Glutamatergic neuron (in vitro differentiated cells): Measurements from ENCODE around the gene MACROD2. TPM values are rescaled to one million over a fixed set of nuclear protein-coding genes. Genes with fewer than 3 reads are reported as not detected.

ENCODE experiments used
- DNase-seq: peaks from one replicate; pipeline ENCODE4 v3.0.0; 2022
- H3K27ac Mint-ChIP-seq: one replicate; pipeline ENCODE4 v1.8.0; 2020; ENCODE audit warnings: mild to moderate bottlenecking, mixed read lengths, inconsistent platforms; ENCODE audit not compliant: unreplicated experiment
- H3K27me3 Mint-ChIP-seq: one replicate; pipeline ENCODE4 v1.8.0; 2020; ENCODE audit warnings: mild to moderate bottlenecking, moderate library complexity, mixed read lengths, inconsistent platforms; ENCODE audit not compliant: unreplicated experiment
- H3K36me3 Mint-ChIP-seq: one replicate; pipeline ENCODE4 v1.8.0; 2020; ENCODE audit warnings: mild to moderate bottlenecking, mixed read lengths, inconsistent platforms; ENCODE audit not compliant: unreplicated experiment
- H3K4me1 Mint-ChIP-seq: one replicate; pipeline ENCODE4 v1.8.0; 2020; ENCODE audit warnings: mild to moderate bottlenecking, low read depth, mixed read lengths, inconsistent platforms; ENCODE audit not compliant: unreplicated experiment
- H3K4me3 Mint-ChIP-seq: one replicate; pipeline ENCODE4 v1.8.0; 2020; ENCODE audit warnings: mild to moderate bottlenecking, mixed read lengths, inconsistent platforms; ENCODE audit not compliant: unreplicated experiment
- H3K9me3 Mint-ChIP-seq: one replicate; pipeline ENCODE4 v1.8.0; 2020; ENCODE audit warnings: mild to moderate bottlenecking, moderate library complexity, mixed read lengths, inconsistent platforms; ENCODE audit not compliant: unreplicated experiment
- total RNA-seq: library from RNA; stranded (reverse); fragmentation: NEBNext Ultra II Directional; extraction: Animal tissue kit (Norgen Biotek cat#: 25700); gene quantifications from one replicate; pipeline ENCODE4 v1.2.1, GENCODE V29; 2021; ENCODE audit not compliant: unreplicated experiment
- TF ChIP-seq, protein P1 (sequence below): fragments of 200-600 bp; sonication (generic); IDR thresholded peaks from one replicate; pipeline ENCODE4 v1.5.0; 2021; ENCODE audit not compliant: partially characterized antibody, unreplicated experiment

The MACROD2 gene
- total RNA-seq, 1 donor from 2014 or later, result 8.7 TPM

DNA sequence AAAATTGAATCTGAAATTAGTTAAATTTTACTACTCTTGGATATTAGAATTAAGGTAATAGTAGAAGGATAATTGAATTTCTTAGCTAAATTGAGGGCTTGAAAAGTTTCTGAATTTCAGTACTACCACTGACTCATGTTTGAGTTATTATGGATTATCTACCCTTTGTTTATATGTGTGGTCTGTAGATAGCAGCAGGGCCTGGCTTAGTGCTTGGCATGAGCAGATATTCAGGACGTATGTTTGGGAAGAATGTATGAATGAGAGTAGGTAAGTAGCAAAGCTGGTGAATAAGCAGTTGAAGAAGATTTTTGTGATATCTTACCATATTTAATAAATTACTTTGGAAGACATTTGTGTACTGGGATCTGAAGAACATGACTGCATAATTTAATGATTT lies 152.7 kb downstream of the MACROD2 start:
- H3K27me3 Mint-ChIP-seq, result no peaks in the 10 kb centered on the region
- no peaks in the 10 kb centered on the region for H3K36me3 Mint-ChIP-seq
- no peaks in the 10 kb centered on the region for H3K9me3 Mint-ChIP-seq
- no peak overlapping the region for H3K4me3 Mint-ChIP-seq
- DNase-seq, result no peak
- H3K27ac Mint-ChIP-seq, result no peak overlapping the region
- no peaks in the 10 kb centered on the region for H3K4me1 Mint-ChIP-seq
- TF ChIP-seq, protein P1, sequence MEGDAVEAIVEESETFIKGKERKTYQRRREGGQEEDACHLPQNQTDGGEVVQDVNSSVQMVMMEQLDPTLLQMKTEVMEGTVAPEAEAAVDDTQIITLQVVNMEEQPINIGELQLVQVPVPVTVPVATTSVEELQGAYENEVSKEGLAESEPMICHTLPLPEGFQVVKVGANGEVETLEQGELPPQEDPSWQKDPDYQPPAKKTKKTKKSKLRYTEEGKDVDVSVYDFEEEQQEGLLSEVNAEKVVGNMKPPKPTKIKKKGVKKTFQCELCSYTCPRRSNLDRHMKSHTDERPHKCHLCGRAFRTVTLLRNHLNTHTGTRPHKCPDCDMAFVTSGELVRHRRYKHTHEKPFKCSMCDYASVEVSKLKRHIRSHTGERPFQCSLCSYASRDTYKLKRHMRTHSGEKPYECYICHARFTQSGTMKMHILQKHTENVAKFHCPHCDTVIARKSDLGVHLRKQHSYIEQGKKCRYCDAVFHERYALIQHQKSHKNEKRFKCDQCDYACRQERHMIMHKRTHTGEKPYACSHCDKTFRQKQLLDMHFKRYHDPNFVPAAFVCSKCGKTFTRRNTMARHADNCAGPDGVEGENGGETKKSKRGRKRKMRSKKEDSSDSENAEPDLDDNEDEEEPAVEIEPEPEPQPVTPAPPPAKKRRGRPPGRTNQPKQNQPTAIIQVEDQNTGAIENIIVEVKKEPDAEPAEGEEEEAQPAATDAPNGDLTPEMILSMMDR, result no peak

DNA sequence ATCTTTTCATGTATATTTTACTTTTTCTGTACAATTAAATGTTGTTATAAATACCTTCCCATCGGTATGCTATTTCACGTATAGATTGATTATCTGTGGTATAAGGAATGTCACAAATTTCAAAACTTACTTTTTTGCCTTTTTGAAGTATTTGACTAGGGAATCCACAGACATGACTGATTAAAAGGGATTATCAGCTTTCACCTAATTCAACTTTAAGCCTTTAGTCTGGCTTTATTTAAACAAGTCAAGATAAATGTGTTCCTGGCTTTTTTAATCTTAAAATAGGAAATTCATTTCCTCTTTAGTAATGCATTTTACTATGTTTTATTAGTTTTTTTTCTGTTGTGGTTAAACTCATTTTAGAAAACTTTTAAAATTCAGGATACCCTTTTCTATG lies 160.0 kb downstream of the MACROD2 start:
- Mint-ChIP-seq H3K4me1 (no peaks in the 10 kb centered on the region), H3K27me3 (no peaks in the 10 kb centered on the region), H3K27ac (no peak overlapping the region), H3K36me3 (no peaks in the 10 kb centered on the region), H3K4me3 (no peak overlapping the region), H3K9me3 (no peaks in the 10 kb centered on the region)
- TF ChIP-seq, protein P1, result no peak
- DNase-seq, result no peak

DNA sequence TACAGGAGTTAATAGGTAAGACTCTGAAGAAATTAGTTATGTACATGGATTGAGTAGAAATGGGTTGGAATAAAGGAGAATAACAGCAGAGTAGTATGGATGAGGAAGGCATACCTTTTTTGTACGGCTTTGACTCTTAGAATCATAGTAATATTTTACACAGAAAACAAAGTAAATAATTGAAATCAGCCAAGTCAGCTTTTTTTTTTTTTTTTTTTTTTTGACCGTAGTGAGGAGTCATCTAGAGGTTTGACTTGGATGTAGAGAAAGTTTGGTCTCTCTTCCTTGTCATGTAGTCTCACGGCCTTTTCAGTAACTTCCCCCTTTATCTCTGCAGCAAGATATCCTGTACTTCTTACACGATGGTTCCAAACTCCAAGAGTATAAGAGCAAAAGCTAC lies 183.2 kb downstream of the MACROD2 start:
- no peaks in the 10 kb centered on the region for H3K4me1 Mint-ChIP-seq
- no peak overlapping the region for H3K27ac Mint-ChIP-seq
- peaks cover 2% of the 10 kb centered on the region for H3K9me3 Mint-ChIP-seq
- no peak for DNase-seq
- TF ChIP-seq, protein P1, result no peak
- H3K27me3 Mint-ChIP-seq, result no peaks in the 10 kb centered on the region
- no peak overlapping the region for H3K4me3 Mint-ChIP-seq
- H3K36me3 Mint-ChIP-seq, result peaks cover 8% of the 10 kb centered on the region

DNA sequence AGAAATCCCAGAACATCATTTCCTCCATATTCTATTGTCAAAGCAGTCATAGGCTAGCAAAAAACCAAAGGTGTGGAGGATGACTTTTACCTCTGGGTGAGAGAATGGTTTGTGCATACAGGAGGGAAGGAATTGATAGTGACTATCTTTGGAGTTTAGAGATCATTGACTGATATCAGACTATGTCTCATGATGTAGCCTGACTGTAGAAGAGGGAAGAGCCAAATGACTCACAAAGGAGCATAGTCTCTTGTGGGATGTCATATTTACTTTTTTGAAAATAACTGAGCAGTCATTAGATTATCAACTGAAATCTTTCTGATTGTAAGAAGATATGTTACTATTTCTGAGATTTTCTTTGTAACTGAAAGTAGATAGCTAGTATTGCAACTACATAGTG lies 183.6 kb downstream of the MACROD2 start:
- no peaks in the 10 kb centered on the region for H3K4me1 Mint-ChIP-seq
- no peak overlapping the region for H3K4me3 Mint-ChIP-seq
- TF ChIP-seq, protein P1, result no peak
- H3K27me3 Mint-ChIP-seq, result no peaks in the 10 kb centered on the region
- H3K9me3 Mint-ChIP-seq, result peaks cover 2% of the 10 kb centered on the region
- no peak overlapping the region for H3K27ac Mint-ChIP-seq
- no peak for DNase-seq
- H3K36me3 Mint-ChIP-seq, result peaks cover 8% of the 10 kb centered on the region

DNA sequence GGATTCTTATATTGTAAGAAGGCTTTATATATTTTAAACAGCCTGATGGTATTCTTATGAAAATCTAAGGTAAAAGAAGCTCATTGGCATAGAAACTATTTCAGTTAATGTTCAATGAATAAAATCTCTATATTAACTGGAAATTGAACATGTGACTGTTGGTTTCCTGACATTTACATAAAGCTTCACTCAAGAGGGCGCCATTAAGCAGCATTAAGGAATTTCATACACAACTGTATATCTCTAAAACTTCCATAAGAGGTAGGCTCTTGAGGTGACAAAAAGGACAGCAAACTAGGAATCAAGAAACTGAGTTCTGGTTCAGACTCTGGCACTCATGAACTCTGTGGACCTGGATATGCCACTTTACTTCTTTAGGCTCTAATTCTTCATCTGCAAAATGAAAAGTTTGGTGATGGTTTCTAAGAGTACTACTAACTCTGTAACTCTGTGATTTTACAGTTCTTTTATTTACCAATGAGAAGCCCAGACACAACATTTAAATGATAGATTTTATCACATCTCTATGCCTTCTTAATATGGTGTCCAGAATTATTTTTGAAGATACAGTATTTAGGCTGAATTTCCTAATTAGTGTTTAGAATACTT lies 194.6 kb downstream of the MACROD2 start:
- TF ChIP-seq, protein P1, result no peak
- H3K27ac Mint-ChIP-seq, result no peak overlapping the region
- H3K36me3 Mint-ChIP-seq, result peaks cover 6% of the 10 kb centered on the region
- DNase-seq, result no peak
- H3K27me3 Mint-ChIP-seq, result no peaks in the 10 kb centered on the region
- H3K4me1 Mint-ChIP-seq, result peaks cover 7% of the 10 kb centered on the region
- H3K9me3 Mint-ChIP-seq, result no peaks in the 10 kb centered on the region
- no peak overlapping the region for H3K4me3 Mint-ChIP-seq
